IMR-90 (cell line): ENCODE measurements around the gene FAM25A. TPM values are rescaled to one million over a fixed set of nuclear protein-coding genes. Genes with fewer than 3 reads are reported as not detected.
"Not testable (repeated sequence)": the region's sequence is repeated elsewhere in the genome, so short reads cannot be mapped to it uniquely, and the experiment has no call there.

Experiments used
- ATAC-seq: fragments of 200-7000 bp; cut with Tn5 transposase; 2 replicates; pipeline ENCODE4 v1.9.1; 2020; ENCODE audit warnings: low read depth, mild to moderate bottlenecking, moderate library complexity
- BruUV-seq: library from RNA; stranded (reverse); fragments of 400-500 nt; replicated peaks from 2 replicates; lab custom pipeline; 2021; lab: Mats Ljungman, UMichigan
- CTCF ChIA-PET: fragments of 300-600 bp; formaldehyde crosslinking; extraction: SDS; loops from one replicate; lab custom pipeline; 2021; ENCODE audit warnings: antibody characterized with exemption; lab: Yijun Ruan, JAX
- POLR2A ChIA-PET: fragments of 300-600 bp; sonication (Branson Sonifier 250); formaldehyde crosslinking; loops from one replicate; lab custom pipeline; 2022; ENCODE audit warnings: antibody characterized with exemption; ENCODE audit not compliant: unreplicated experiment; lab: Charles Lee
- DNase-seq: peaks from one replicate; pipeline ENCODE4 v3.0.0; 2013
- H2AFZ ChIP-seq: replicated peaks from 2 replicates; pipeline ENCODE3; 2013; ENCODE audit warnings: low read length, mild to moderate bottlenecking; ENCODE audit not compliant: poor library complexity
- H2AK5ac ChIP-seq: 2 replicates; pipeline ENCODE4 v1.6.1; 2013; ENCODE audit warnings: low read depth, low read length, inconsistent platforms
- H2AK9ac ChIP-seq: replicated peaks from 2 replicates; pipeline ENCODE3; 2013; ENCODE audit warnings: mild to moderate bottlenecking, low read depth, low read length, moderate library complexity; ENCODE audit not compliant: poor library complexity
- H2BK120ac ChIP-seq: 2 replicates; pipeline ENCODE4 v1.6.1; 2013; ENCODE audit warnings: low read depth, low read length, inconsistent platforms
- H2BK15ac ChIP-seq: 3 replicates; pipeline ENCODE4 v1.6.1; 2013; ENCODE audit warnings: low read depth, low read length, inconsistent platforms
- H2BK20ac ChIP-seq: 2 replicates; pipeline ENCODE4 v1.6.1; 2013; ENCODE audit warnings: low read depth, mild to moderate bottlenecking, inconsistent platforms, low read length, moderate library complexity
- H2BK5ac ChIP-seq: 2 replicates; pipeline ENCODE4 v1.6.1; 2013; ENCODE audit warnings: mild to moderate bottlenecking, low read depth, low read length, inconsistent platforms; ENCODE audit not compliant: poor library complexity, severe bottlenecking
- H3K14ac ChIP-seq: replicated peaks from 2 replicates; pipeline ENCODE4 v1.6.1; 2013; ENCODE audit warnings: low read depth, low read length, inconsistent platforms
- H3K18ac ChIP-seq: 2 replicates; pipeline ENCODE4 v1.6.1; 2013; ENCODE audit warnings: low read depth, low read length, control low read depth
- H3K23ac ChIP-seq: 2 replicates; pipeline ENCODE4 v1.6.1; 2013; ENCODE audit warnings: low read depth, low read length, inconsistent platforms
- H3K27ac ChIP-seq: 2 replicates; pipeline ENCODE4 v1.5.1; 2013; ENCODE audit warnings: mild to moderate bottlenecking, control low read depth, low read length; ENCODE audit not compliant: insufficient read depth
- H3K27me3 ChIP-seq: 2 replicates; pipeline ENCODE4 v1.6.1; 2013; ENCODE audit warnings: low read length; ENCODE audit not compliant: control insufficient read depth, insufficient read depth
- H3K36me3 ChIP-seq: 2 replicates; pipeline ENCODE4 v1.6.1; 2013; ENCODE audit warnings: low read length, mixed read lengths; ENCODE audit not compliant: control insufficient read depth, insufficient read depth
- H3K4ac ChIP-seq: 2 replicates; pipeline ENCODE4 v1.6.1; 2013; ENCODE audit warnings: low read depth, low read length, inconsistent platforms
- H3K4me1 ChIP-seq: 2 replicates; pipeline ENCODE4 v1.6.1; 2013; ENCODE audit warnings: low read length, mixed read lengths; ENCODE audit not compliant: control insufficient read depth, insufficient read depth
- H3K4me2 ChIP-seq: 2 replicates; pipeline ENCODE4 v1.6.1; 2013; ENCODE audit warnings: low read depth, mild to moderate bottlenecking, control low read depth, low read length, moderate library complexity
- H3K4me3 ChIP-seq: 2 replicates; pipeline ENCODE4 v1.5.1; 2013; ENCODE audit warnings: low read depth, mild to moderate bottlenecking, control low read depth, low read length, moderate library complexity; ENCODE audit not compliant: insufficient read depth
- H3K56ac ChIP-seq: 2 replicates; pipeline ENCODE4 v1.6.1; 2013; ENCODE audit warnings: low read length, inconsistent platforms; ENCODE audit not compliant: insufficient read depth; ENCODE audit errors: extremely low read depth
- H3K79me1 ChIP-seq, 2 experiments: 2 replicates each; pipeline ENCODE4 v1.6.1; 2013; ENCODE audit warnings: low read length in 2 of 2, inconsistent platforms in 1 of 2, low read depth in 1 of 2
- H3K9ac ChIP-seq: 2 replicates; pipeline ENCODE4 v1.6.1; 2013; ENCODE audit warnings: low read depth, low read length, control low read depth
- H3K9me1 ChIP-seq: 2 replicates; pipeline ENCODE4 v1.6.1; 2013; ENCODE audit warnings: low read length, inconsistent platforms; ENCODE audit not compliant: insufficient read depth
- H3K9me3 ChIP-seq: 2 replicates; pipeline ENCODE4 v1.6.1; 2013; ENCODE audit warnings: low read length; ENCODE audit not compliant: control insufficient read depth, insufficient read depth
- H4K20me1 ChIP-seq: 2 replicates; pipeline ENCODE4 v1.6.1; 2013; ENCODE audit warnings: low read length, inconsistent platforms; ENCODE audit not compliant: insufficient read depth
- H4K5ac ChIP-seq: 2 replicates; pipeline ENCODE4 v1.6.1; 2013; ENCODE audit warnings: mild to moderate bottlenecking, low read depth, low read length, control low read depth
- H4K8ac ChIP-seq, 2 experiments: 2 replicates each; pipeline ENCODE4 v1.6.1; 2013; ENCODE audit warnings: low read depth in 2 of 2, low read length in 2 of 2, control low read depth in 1 of 2, inconsistent platforms in 1 of 2
- H4K91ac ChIP-seq: 2 replicates; pipeline ENCODE4 v1.6.1; 2013; ENCODE audit warnings: low read depth, low read length, inconsistent platforms; ENCODE audit not compliant: insufficient read depth
- WGBS, 2 experiments: methylation state at CpG; one replicate each; pipeline versions ENCODE4 v1.1.5 to v1.1.7; 2013; ENCODE audit warnings: missing lambda C conversion rate in 2 of 2; ENCODE audit not compliant: insufficient read length in 1 of 2; ENCODE audit errors: extremely low coverage in 2 of 2; 5-methylcytosine and 5-hydroxymethylcytosine counted together
- dilution Hi-C: fragments of 300-500 bp; cut with HindIII; formaldehyde crosslinking; loops from one replicate; pipeline ENCODE4 v1.14.3; 2018; ENCODE audit warnings: low sequenced_read_pairs; ENCODE audit not compliant: unreplicated experiment
- in situ Hi-C: fragments of 300-500 bp; cut with MboI; formaldehyde crosslinking; loops from 3 replicates; pipeline ENCODE4 v1.14.3; 2019; ENCODE audit warnings: low sequenced_read_pairs, inconsistent platforms, mixed read lengths
- intact Hi-C: fragments of 100-400 bp; cut with micrococcal nuclease; formaldehyde crosslinking; loops from 2 replicates; pipeline ENCODE4 v1.10.0; 2022
- polyA plus RNA-seq, 3 experiments: library from polyadenylated mRNA; depleted of rRNA; stranded (reverse); fragments of >200 nt; gene quantifications; 2 replicates each; pipeline ENCODE4 v1.2.3, GENCODE V29; 2012; ENCODE audit warnings: low replicate concordance in 1 of 3
- total RNA-seq: library from RNA; depleted of rRNA; stranded (reverse); fragments of >200 nt; gene quantifications from 2 replicates; pipeline ENCODE4 v1.2.3, GENCODE V29; 2012

The FAM25A gene
- total and polyA plus RNA-seq, 2 of the 4 experiments (the other 2 are of a cell fraction), result not detected

- H3K14ac ChIP-seq, intact Hi-C loops, CTCF ChIA-PET, H2AK5ac ChIP-seq, H3K4ac ChIP-seq, in situ Hi-C loops, H2BK120ac ChIP-seq, H3K56ac ChIP-seq, H4K8ac ChIP-seq, BruUV-seq, DNase-seq, H3K4me2 ChIP-seq, H2AK9ac ChIP-seq, H4K5ac ChIP-seq, H3K9me1 ChIP-seq, H2BK20ac ChIP-seq, H3K9me3 ChIP-seq, H4K91ac ChIP-seq, H3K27ac ChIP-seq, H3K4me3 ChIP-seq, dilution Hi-C loops, H3K27me3 ChIP-seq, H2BK15ac ChIP-seq, H2AFZ ChIP-seq, H4K20me1 ChIP-seq, H3K18ac ChIP-seq, H3K79me1 ChIP-seq, POLR2A ChIA-PET, H3K9ac ChIP-seq, ATAC-seq, H3K4me1 ChIP-seq, H3K36me3 ChIP-seq, H3K23ac ChIP-seq, H2BK5ac ChIP-seq: not testable (repeated sequence)
- WGBS, 2 experiments, result no CpG with 5 or more reads among the region's 6 CpGs
These were observed 39.1 kb upstream of the FAM25A start for GRCh38 chr10:86981020-86981419.
